Prostate gland (tissue), 2 donors: ENCODE results near the gene UQCR11.

Source experiments
- POLR2A ChIP-seq: fragments of 450-650 bp; IDR thresholded peaks from one replicate; pipeline ENCODE4 v1.6.1; 2016; ENCODE audit warnings: antibody characterized with exemption, mild to moderate bottlenecking
- POLR2AphosphoS5 ChIP-seq: sonication (generic); formaldehyde crosslinking; IDR thresholded peaks from one replicate; pipeline ENCODE4 v1.6.1; 2017; ENCODE audit warnings: antibody characterized with exemption
- TF ChIP-seq, protein P1 (sequence below), 4 experiments: fragments of 200-600 bp in 2 of 4; fragments of 450-650 bp in 2 of 4; sonication (generic) in 2 of 4; IDR thresholded peaks; 1 replicate in 3 of 4; 2 replicates in 1 of 4; pipeline ENCODE4 v1.5.1; 2016 to 2019; ENCODE audit warnings: antibody characterized with exemption in 4 of 4, mild to moderate bottlenecking in 2 of 4, moderate library complexity in 2 of 4

DNA sequence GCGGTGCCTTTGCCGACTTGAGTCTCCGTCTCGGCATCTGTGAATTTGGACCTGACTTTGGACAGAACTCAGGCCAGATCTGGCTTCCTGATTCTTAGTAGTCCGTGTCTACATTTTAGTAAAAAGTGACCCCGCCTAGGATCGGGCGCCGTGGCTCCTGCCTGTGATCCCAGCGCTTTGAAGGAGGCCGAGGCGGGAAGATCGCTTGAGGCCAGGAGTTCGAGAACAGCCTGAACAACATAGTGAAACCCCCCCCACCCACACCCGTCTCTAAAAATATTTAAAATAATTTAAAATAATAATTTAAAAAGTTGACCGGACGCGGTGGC lies 48.0 kb upstream of the UQCR11 start:
- TF ChIP-seq, protein P1, sequence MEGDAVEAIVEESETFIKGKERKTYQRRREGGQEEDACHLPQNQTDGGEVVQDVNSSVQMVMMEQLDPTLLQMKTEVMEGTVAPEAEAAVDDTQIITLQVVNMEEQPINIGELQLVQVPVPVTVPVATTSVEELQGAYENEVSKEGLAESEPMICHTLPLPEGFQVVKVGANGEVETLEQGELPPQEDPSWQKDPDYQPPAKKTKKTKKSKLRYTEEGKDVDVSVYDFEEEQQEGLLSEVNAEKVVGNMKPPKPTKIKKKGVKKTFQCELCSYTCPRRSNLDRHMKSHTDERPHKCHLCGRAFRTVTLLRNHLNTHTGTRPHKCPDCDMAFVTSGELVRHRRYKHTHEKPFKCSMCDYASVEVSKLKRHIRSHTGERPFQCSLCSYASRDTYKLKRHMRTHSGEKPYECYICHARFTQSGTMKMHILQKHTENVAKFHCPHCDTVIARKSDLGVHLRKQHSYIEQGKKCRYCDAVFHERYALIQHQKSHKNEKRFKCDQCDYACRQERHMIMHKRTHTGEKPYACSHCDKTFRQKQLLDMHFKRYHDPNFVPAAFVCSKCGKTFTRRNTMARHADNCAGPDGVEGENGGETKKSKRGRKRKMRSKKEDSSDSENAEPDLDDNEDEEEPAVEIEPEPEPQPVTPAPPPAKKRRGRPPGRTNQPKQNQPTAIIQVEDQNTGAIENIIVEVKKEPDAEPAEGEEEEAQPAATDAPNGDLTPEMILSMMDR (IDR thresholded peaks at IDR 0.05): no peak
- TF ChIP-seq POLR2A: no peak
- no peak for TF ChIP-seq POLR2AphosphoS5
